Stimulated activated CD4-positive, alpha-beta T cell treated with anti-CD3 and anti-CD28 coated beads, Interleukin-2, amount 100 ng/mL, for 4 hours (primary cell): Measurements from ENCODE around the gene NCSTN.

Experiments used
- DNase-seq: peaks from one replicate; pipeline ENCODE4 v3.0.0-alpha.2; 2020; ENCODE audit warnings: low read depth

The NCSTN gene

DNA sequence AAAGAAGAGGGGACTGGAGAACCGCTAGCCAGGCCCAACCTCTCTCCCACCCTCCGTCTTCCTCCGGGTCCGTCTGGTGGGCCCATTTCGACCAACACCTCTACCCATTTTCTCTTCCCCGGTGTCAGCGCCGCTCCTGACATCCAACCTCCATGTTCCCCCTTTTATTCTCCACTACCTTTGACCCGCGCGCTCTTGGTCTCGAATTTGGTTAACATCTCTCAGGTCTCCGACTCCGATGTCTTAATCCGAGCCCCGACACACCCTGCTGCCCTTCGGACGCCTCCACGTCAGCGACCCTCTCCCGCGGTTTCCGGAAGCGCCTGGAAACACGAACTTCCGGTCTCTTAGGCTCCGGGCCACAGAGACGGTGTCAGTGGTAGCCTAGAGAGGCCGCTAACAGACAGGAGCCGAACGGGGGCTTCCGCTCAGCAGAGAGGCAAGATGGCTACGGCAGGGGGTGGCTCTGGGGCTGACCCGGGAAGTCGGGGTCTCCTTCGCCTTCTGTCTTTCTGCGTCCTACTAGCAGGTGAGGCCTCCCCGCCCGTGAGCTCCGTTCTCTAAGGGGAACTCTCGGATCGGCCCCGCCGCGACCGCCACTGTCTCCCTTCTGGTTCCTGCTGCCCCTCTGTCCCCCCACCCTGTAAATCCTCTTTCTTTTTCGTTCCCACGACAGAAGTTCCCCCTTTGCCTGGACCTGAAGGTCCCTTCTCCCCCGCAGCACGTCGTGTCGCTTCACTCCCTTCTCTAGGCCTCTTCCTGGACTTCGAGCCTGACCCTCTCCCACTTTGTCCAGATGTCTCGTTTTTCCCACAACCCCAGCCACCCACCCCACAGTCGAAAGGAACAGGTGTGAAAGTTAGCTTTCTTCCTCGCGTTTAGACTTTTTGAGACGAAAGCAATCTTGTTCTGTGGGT, at the start of gene NCSTN, which contains the start of gene COPA:
TSS of gene NCSTN (plus strand) at position 431 of the 917 bp plus-strand sequence. CDS start at position 445, 14 bp downstream.
TSS of gene COPA (minus strand) at position 298 of the 917 bp plus-strand sequence. CDS start at position 218, 80 bp downstream.
- peak; percentile 85 for DNase-seq

DNA sequence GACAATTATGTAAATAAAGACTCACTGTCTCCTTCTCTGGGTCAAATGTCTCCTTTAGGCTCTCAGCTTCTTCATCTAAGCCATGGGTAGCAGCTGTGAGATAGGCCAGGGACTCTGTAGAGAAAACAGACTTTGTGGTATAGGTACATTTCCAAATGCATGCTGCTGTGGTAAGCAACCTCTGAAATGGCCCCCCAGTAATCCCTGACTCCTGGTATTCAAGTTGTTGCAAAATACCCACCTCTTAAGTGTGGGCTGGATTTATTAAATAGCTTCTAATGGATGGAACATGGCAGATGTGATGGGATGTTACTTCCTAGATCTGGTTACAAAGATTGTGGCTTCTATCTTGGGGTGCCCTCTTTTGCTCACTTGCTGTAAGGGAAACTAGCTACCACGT, 47.1 kb upstream of the NCSTN start:
- DNase-seq = no peak

DNA sequence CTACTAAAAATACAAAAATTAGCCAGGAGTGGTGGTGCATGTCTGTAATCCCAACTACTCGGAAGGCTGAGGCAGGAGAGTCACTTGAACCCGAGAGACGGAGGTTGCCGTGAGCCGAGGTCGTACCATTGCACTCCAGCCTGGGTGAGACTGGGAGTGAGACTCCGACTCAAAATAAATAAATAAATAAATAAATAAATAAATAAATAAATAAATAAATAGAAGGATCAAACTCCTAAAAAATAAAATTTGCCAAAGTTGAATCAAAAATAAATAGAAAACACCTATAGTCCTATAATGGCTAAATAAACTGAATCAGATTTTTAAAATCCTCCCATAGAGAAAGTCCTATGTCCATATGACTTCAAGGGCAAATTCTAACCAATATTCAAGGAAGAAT, 43.0 kb upstream of the NCSTN start:
- DNase-seq = no peak

DNA sequence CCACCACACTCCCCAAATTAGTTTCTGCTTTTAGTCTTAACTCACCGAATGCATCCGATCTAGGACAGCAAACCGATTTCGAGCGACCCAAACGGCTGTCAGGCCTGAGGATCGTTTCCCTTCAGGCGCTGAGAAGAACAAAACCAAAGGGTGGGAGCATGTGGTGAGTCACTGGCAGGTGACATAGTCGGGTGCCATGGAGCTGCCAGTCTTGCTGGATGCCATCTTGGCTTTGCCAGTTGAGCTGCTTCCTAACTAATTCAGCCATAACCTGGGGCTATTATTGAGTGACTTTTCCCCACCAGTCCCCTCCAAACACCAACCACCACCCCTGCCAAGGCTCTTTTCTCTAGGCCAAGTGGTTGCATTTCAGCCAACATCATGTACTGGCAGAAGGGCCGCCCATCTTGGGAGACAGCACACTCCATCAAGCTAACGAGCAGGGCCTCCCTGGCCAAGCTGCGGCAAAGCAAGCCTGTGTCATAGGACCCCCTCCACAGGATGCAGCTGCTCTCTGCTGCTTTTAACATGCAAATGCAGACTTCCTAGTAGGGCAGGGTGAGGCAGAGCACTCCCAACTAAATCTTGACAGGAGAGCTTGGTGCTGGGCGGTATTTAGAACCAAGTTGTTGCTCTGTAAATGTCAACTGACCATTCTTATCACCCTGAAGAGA, 35.9 kb upstream of the NCSTN start:
- DNase-seq = no peak

DNA sequence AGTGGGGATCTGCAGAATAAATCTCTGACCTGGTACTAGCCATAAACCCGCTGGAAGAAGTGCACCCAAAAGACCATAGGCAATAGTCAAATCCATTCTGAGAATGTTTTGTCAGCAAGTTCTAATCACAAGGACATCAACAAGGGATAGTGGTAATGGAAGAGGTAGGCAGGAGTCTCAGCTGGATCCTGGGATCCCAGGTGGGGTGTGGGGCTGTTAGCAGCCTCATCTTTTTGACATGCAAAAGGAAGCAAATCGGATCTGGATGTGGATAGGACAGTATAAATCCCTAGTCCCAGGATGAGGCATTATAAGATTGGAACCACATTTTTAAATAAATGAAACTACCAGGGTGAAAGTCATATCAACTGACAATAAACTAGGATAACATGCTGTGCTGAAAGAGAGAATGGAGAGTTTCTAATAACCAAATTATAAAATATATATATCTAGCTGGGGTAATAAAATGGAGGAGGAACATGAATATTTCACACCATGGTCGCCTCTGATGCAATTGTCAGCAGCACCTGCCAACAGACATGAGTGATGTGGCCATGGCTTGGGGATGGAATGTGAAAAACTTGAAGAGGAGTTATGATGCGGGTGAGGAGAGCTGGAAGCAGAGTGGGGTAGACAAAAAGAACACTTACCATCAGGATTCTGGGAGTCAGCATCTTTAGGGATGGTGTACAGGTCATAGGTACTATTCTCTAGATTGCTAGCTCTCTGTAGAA, 34.6 kb upstream of the NCSTN start:
- no peak for DNase-seq

DNA sequence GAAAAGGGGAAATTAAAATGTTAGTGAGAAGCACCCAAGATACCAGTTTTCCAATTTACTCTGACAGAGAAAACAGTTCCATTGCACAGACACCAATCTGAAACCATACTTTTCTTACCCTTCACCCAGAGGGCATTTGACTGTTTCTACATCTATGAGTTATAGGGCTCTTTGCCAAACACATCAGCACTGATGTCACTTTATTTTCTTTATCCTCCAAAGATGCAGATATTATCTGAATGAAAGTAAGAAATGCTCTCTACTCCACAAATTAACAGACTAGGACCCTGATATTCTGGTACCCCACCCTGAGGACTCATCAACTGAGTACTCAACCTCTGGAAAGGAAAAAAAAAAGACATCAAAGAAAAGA, 34.0 kb upstream of the NCSTN start:
- DNase-seq = no peak

DNA sequence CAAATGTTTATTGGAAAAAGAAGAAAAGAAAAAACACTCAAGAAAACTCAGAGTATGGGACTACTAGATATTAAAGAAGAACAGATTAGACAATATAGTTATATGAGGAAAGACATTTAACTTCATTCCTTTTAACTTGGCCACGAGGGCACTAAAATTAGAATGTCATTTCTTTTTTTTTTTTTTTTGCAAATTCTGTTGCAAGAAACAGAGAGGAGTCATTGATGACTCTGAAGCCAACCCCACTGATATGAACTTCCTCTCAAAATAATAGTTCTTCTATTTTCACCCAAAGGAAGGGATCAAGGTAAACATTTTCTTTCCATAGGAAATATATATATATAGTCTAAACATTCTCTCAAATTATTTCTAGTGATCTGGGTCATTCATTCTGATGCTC, 33.6 kb upstream of the NCSTN start:
- DNase-seq = no peak

DNA sequence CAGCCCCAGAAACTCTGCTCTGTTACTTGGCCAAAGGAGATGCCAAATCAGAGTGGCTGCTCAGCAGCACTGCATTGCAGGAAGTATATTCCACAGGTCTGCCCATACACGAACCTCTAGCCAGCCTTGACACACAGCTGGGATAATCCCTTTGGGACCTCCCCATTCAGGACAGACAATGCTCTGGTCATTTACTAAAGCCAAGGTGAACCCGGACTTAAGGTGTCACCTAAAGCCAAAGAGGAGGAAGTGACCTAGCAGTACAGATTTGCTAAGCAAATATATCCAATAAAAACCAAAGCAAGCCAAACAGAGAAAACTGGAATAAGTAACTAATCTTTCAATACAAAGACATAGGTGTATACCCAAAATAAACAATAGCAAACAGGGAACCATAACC, 27.8 kb upstream of the NCSTN start:
- DNase-seq = no peak

DNA sequence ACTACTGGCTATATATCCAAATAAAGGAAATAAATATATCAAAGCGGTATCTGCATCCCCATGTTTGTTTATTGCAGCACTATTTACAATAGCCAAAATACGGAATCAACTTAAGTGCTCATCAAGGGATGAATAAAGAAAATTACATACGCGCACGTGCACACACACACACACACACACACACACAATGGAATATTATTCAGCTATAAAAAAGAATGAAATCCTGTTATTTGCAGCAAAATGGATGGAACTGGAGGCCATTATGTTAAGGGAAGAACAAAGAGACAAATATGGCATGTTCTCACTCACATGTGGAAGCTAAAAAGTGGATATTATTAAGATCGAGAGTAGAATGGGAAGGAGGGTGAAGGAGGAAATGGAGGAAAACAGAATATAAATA, 20.4 kb upstream of the NCSTN start:
- no peak for DNase-seq

DNA sequence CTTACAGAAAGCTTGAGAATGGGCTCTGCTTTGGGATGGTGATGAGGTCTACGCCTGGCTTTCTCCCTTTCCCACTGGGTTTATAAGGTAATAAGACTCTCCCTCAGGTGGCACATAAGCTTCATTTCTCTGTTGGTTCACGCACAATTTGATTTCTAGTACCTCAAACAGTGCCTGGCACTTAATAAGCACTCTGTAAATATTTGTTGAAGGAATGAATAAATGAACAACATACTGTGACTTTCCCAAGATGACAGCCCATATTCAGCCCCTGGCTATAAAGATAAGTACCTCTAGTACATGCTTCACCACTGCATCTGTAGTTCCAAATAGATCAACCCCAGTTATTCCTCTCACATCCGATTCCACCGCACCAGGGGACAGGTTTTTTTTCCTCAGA, 17.9 kb upstream of the NCSTN start:
- no peak for DNase-seq

DNA sequence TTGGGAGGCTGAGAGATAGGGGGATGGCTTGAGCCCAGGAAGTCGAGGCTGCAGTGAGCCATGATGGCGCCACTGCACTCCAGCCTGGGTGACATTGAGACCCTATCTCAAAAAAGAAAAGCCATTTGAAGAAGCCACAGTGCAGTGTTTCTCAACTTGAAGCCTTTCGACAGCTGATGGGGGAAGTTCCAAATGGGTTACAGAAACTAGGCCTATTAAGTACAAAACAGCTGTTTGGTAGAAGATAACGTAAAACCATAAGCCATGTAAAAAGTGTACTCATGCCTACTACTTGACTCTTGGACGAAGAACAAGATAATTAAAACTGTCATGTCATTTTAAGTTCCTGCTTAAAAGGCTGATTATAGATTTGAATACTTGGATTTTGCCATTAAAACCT, 16.8 kb upstream of the NCSTN start:
- no peak for DNase-seq

DNA sequence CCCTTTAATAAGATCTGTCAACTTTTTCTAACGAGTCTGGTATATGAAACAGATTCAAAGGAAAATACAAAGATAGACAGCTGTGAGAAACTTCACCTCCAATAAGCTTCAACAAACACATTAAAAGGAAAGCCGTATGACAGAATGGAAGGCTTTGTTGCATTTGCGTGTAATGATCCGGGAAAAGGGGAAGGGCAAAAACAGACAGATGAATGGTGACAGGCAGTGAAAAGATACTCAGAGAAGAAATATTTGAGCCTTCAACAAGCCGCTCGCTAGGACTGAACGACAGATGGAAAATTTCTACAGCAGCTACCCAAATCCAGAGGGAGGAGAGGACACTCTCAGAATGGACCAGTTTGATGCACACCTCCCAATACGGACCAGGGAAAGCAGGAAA, 15.0 kb upstream of the NCSTN start:
- DNase-seq = no peak

DNA sequence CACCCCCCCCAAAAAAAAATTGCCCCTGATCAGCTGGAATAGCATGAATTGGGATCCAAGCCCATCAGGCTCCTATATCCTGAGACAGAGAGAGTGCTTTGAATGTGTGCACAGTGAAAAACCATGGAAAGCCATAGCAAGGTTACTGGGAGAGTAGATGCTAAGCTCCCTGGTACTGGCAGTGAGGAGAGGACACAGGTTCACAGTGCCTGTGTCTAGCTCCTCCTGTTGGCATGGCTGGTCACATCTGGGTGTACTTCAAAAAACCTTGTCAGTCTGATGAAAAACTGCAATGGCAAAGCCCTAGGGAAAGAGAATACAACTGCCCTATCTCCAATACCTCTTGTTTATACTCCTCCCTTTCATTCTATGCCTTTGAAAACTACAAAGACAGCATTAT, 13.1 kb upstream of the NCSTN start:
- no peak for DNase-seq

DNA sequence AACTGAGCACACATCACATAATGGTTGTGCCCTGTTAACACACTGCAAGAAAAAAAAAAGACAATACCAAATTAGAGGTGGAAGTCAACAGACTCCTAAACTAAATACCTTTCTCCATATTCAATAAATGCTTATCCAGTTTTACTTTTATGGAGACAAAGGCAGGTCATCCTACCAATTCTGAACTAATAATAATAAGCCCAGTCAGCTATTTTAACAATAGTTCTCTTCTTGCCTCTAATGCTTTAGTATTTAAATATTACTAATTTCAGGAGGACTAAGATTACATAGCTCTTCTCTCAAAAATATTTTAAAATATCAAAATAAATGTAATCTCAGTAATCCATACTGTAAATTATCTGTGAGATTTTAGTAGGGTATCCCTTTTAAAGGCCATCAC, 10.7 kb upstream of the NCSTN start:
- DNase-seq = no peak

DNA sequence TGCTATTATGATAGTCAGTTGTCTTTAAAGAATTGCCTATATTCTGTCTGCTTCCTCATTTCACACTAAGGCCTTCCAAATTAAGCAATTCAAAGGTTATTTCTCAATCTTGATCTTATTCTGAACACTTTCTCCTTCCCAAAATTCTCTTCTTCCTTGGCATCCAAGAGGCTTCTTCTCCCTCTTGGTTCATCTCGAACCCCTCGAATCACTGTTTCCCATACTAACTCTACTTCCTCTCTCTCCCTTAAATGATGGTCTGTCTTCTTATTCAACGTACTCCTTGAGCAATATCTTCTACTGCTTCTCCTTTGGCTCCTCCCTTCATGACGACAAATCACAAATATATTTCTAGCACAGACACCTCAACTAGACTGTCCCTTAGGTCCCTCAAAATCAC, 4.6 kb upstream of the NCSTN start:
- DNase-seq = no peak

DNA sequence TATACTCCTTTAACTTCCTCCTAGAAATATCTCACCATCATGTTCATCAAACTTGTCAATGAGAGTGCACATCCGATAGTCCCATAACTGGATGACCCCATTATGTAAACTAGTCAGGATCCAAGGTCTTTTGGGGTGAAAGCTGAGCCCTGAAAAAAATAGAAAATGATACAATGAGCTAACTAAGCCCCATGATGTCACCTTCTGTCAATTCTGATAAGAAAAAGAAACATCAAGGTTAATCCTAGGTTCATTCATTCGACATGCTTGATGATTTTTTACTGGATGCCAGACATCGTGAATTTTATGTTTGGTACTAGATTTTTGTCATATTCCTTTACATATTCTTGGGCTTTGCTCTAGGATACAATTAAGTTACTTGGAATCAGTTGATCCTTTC, 3.0 kb upstream of the NCSTN start:
- DNase-seq = no peak

DNA sequence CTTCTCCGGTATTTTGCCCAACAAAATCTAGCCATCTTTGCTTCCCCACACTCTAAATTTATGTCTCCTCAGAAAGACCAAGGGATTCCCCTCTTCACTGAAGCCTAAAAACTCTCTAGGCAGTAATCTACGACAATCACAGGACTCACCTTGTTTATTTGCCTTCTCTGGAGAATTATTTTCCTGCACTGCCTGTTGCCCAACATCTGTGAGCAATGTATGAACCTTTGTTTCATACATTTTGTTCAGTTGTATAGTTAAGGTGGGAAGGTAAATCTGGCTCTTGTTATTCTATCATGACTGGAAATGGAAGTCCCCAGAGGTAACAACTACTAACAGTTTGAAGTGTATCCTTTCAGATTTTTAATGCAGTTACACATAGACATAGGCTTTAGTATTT, 2.3 kb upstream of the NCSTN start:
- DNase-seq = no peak

DNA sequence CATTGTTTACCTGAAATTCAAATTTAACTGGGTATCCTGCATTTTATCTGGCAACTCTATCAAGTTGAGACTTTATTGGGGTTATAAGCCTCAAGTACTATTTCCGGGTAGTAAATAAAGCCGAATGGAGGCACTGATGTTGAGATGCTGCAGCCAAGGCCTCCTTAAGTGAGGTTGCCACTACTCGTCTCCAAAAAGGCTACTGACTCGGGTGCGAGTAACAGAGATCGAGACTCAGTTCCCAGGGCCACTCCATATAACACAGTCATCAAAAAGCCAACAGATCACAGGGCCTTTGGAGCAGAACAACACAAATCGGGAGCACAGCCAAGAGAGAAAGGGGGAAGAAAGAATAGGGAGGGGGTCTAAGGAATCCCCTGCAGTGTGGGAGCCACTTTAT, 657 bp upstream of the NCSTN start:
- DNase-seq = no peak

DNA sequence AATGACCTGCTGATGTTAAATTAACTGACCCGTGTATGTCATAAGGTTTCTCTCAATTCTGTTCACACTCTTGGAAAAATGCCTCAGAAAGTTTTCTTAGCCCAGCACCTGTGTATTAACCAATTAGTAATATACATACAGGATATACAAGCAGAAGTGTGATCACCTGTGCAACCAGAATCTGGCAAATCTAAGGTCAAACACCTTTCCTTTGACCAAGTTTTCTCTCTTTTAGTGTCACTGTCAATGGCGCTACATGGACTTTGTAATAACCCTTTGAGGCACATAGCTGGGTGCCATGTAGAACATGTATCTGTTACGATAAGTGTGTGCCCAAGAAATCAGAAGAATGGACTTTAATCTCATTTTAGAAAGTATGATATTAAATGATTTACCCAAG, 1.1 kb downstream of the NCSTN start:
- no peak for DNase-seq

DNA sequence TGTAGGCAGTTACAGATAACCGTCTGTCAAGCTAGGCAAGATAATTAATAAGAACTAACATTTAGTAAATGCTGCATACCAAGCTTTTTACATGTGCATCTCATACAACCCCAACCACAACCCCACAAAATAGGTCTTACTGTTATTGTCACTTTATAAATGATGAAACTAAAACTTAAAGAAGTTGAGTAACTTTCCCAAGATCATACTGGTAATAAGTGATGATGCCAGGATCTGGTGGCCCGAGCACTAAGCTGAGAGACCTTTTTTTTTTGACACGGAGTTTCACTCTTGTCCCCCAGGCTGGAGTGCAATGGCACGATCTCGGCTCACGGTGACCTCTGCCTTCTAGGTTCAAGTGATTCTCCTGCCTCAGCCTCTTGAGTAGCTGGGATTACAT, 1.8 kb downstream of the NCSTN start:
- DNase-seq = no peak

DNA sequence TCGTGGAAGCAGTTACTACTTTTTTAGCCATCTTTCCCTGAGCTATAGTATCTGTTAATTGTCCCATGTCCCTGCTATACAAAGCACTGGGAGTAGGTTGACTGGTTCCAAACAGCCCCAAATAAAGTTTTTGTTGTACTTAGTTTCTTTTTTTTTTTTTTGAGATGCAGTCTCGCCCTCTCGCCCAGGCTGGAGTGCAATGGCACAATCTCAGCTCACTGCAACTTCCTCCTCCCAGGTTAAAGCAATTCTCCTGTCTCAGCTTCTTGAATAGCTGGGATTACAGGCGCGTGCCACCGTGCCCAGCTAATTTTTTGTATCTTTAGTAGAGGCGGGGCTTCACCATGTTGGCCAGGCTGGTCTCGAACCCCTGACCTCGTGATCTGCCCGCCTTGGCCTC, 3.3 kb downstream of the NCSTN start:
- DNase-seq = no peak

DNA sequence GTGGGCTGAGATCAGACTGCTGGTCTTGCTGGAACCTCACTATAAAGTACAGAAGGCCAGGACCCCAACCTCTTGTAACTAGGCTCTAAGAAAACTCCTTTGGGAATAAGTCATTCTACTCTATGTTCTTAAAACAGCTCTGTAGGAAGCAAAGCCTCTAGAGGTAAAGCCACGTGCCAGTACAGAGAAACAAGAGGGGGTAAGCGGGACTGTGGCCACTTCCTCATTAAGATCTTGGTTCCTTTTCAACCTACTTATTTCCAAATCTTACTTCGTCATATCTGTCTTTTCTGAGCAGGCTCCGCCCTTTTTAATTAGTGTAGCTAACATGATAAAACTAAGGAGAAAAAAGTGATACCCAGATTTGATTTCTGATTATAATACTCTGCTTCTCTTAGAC, 3.8 kb downstream of the NCSTN start:
- DNase-seq = no peak

DNA sequence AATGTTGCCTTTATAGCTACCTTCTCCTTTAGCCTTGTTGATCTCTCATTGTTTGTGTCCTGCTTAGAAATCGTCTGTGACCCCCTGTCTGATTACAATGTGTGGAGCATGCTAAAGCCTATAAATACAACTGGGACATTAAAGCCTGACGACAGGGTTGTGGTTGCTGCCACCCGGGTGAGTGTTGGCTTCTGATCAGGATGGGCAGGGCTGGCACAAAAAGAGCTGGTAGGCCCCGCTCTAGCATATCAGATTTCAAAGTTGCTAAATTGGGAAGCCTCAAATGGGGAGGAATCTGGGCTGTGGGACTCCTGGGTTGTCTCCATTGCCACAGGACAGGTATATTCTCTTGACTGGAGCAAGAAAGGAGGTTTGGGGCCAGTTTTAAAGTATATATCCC, 8.4 kb downstream of the NCSTN start:
- no peak for DNase-seq
